Raji (cell line): ENCODE results near the gene DPM2.

ENCODE experiments used
- POLR2A ChIP-seq: IDR thresholded peaks from 2 replicates; pipeline ENCODE4 v1.6.1; 2011; ENCODE audit warnings: low read depth, low read length, control low read depth; ENCODE audit not compliant: insufficient read depth

Gene DPM2

DNA sequence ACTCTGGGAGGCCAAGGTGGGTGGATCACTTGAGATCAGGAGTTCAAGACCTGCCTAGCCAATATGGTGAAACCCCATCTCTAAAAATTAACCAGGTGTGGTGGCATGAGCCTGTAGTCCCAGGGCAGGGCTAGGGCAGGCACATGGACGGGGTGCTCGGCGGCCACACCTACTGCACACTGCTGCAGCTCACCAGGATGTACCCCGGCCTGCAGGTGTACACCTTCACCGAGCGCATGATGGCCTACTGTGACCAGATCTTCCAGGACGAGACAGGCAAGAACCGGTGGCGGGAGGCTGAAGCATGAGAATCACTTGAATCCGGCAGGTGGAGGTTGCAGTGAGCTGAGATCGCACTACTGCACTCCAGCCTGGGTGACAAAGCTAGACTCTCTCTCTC lies 24.0 kb downstream of the DPM2 start:
- TF ChIP-seq POLR2A: no peak

DNA sequence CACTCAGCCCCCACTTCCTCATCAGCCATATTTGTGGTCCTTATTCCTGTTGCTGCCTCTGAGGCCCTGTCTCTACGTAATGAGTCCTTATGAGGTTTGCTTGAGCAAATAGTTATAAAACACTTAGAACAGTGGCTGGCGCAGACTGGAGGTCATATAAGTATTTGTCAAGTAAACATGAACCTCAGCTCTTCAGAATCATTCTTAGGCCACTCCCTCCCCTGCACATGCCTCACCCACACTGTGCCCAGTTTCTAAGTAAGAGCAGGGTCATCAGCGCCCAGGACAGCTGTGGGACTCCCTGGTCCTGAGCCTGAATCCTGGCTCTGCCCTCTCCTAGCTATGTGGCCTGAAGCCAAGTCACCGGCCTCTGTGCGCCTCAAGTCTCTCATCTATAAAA lies 24.8 kb downstream of the DPM2 start:
- no peak for TF ChIP-seq POLR2A

DNA sequence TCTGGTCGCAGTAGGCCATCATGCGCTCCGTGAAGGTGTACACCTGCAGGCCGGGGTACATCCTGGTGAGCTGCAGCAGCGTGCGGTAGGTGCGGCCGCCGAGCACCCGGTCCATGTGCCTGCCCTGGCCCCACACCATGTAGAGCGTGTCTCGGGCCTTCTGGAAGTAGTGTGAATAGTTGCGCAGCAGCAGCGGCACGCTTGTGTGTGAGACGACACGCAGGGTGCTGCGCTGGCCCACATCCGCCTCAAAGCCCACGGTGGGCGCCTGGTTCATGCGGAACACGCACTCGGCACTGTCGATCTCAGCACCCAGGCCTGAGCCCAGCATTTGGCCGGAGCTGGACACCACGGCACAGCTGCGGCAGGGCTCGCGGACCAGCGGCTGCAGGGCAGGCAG lies 25.4 kb downstream of the DPM2 start:
- TF ChIP-seq POLR2A: no peak

DNA sequence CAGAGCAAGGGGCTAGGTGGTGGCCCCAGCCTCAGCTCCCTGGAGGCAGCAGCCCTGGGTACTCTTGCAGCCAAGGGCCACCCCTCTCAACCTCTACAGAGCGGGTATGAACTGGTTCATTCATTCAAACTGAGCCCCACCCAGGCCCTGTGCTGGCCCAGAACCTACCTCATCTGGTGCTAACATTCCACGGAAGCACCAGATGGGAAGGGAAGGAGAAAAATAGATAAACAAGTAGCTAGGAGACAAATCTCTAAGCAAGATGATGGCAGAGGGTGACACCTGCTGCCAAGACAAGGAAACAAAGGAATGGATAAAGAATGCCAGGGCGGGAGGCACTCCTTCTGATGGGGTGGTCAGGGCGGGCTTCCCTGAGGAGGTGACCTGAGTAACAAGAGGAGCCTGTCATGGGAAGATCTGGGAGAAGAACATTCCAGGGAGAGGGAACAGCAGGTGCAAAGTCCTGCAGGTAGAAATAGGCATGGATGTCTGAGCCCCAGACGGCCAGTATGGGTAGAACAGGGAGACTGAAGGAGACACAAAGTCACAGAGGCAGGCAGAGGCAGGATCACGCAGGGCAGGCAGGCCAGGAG lies 26.9 kb downstream of the DPM2 start:
- no peak for TF ChIP-seq POLR2A

DNA sequence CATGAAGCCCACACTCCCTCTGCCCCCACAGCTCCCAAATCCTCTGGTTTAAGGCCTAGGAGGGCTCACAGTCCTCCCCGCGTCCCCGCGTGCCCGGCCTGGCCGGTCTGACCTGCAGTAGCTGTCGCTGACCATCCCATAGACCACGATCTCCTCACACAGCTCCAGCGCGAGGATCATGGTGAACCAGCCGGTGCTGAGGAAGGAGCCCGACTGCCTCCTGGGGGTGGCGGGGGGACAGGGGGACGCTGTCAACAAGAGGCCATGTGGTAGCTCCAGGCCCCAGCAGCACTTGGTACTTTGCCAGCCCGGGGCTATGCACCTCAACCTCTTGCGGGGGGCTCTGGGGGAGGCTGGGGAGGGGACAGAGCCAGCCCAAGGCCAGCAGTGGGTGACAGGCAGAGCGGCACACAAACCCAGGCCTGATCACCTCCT lies 27.8 kb downstream of the DPM2 start:
- no peak for TF ChIP-seq POLR2A

DNA sequence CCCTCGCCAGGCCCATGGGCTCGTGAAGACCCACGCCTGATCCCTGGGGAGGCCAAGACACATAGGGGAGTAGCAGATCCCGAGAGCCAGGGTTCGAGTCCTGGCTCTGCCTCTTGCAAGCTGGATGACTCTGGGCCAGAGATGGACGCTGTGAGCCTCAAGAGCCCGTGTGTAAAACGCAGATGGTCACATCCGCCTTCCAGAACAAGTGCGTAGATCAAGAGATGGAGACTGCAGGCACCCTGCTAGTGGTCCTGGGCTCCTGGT lies 29.1 kb downstream of the DPM2 start:
- TF ChIP-seq POLR2A: no peak

DNA sequence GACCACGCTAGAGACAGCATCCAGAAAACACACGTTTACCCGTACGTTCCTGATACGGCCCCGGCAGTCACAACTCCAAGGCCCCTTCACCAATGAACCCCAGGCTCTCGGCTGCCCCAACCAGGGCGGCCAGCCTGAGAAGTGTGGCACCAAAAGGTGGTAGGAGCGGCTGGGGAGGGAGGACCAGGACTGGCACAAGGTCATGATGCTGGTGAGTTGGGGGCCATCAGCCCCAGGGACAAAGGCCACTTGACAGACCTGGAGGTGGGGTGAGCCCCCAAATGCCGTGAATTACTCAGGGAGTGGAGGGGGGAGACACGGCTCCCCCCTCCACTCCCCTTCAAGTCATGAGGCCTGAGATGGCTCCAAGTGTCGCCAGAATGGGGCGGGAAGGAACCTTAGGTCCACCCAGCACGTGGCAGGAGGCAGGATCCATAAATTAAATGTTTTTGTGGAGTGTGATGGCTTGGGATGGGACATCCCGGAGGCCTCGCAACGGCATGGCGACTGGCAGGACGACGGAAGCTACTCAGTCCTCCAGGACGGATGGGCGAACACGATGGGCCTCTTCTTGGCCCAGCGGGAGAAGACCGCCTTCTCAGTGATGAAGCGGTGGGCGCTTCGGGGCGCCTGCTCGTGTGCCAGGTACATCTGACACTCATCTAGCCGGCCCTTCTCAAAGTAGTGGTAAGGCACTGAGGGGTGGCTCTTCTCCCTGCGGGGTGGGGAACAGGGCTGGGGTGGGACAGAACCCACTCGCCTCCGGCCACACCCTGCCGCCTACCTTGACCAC lies 29.6 kb downstream of the DPM2 start:
- TF ChIP-seq POLR2A: no peak

DNA sequence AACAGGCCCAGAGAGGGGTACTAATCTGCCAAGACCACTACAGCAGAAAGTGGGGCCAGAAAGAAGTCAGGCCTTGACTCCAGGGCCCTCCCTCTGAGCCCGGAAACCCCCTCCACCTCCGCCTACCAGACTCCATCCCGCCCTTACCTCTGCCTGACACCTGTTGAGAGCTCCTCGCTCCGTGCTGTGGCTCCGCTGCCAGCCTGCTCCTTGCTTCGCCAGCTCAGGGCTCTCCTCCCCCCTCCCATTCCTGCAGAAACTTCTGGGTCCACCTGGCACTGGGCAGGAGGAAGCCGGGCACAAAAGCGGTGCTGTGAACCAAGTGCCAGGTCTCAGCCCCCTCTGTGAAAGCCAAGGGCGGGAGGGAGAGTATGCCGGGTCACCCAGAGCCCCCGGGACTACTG lies 31.9 kb downstream of the DPM2 start:
- TF ChIP-seq POLR2A: no peak

DNA sequence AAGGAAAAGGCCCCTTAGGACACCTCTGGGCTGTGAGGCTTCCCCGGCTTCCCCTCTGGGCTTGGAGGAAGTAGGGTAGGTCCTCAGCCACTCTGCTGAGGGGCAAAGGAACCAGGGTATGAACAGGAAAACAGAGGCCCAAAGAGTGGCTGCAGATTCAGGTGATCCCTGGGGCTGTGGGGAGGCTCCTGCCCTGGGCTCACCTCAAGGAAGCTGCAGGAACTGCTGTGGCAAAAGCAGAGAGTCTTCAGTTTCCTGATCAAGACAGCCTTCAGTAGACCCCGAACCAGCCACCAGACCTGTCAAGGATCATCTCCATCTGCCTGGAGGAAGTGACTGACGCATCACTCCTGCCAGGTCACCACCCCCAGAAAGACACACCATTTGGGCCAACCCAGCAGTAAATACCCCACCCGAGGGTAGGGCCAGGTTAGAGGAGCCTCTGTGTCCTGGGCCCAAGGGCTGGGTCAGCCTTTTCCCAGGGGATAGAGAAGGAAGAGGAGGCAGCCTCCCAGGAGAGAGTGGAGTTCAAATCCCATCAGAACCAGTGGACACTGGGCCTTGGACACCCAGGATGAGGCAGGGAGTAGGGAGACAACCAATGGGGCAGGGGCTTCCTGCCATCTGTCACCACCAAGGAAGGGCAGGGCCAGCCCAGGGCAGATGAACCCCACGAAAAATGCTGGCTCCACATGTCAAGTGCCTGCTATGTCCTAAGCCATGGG lies 32.5 kb downstream of the DPM2 start:
- TF ChIP-seq POLR2A: peak; percentile 39; the same call in 1 of the 2 replicates

DNA sequence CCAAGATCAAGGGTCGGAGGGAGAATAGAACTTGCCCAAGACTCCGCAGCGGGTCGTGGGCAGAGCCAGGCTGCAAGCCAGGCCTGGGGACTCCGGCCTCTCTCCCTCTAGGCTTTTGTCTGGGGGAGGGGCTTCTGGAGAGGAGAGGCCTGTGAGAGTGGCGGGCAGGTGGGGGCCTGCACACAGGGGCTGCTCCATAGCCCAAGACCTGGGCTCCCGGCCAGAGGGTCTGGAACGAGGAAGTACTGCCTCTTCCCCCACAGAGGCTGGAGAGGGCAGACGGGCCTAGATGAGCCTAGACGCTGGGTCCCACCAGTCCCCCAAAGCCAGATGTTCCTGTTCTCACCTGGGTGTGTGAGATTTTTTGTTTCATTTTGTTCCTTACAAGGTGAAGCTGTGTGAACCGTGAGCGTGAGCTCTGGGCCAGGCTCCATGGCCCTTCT lies 33.1 kb downstream of the DPM2 start:
- no peak for TF ChIP-seq POLR2A

DNA sequence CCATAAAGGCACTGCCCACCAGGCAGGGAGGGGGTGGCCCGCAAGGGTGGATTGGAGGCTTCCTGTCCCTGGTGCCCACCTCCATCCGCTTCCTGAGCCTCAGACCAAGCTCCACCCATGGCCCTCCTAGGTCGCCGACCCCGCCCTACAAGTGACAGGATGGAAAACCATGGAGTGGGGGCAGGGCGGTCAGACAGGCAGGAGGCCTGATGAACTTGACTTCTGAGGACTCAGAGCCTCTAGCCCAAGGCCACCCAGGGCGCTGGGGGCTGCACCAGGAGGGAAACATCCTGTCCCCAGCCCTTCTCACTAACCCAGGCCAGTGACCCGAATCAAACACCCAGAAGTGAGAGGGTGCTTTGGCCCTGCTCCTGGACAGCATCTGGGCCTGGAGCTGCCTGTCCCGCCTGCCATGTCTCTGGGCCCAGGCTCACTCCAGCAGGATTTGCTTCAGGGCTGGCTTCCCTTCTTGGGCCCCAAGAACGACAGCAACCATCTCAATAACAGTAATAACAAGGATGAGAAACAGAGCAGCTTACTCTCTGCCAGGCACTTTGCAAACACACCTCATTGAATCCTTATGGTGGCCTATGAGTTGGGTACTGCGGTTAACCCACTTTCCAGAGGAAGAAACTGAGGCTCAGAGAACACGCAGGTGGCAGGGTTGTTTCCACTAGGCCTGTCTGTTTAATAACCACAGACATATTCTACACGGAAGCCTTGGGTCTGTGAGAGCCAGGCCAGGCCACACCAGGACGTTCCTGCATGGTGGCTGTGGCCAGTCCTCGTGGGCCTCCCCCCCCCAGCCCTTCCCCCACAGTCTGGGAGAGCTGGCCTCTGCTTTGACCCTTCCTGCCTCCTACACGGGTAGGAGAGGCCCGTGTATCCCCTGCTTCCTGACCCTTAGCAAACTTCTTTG lies 33.8 kb downstream of the DPM2 start:
- peak; percentile 43 for TF ChIP-seq POLR2A

DNA sequence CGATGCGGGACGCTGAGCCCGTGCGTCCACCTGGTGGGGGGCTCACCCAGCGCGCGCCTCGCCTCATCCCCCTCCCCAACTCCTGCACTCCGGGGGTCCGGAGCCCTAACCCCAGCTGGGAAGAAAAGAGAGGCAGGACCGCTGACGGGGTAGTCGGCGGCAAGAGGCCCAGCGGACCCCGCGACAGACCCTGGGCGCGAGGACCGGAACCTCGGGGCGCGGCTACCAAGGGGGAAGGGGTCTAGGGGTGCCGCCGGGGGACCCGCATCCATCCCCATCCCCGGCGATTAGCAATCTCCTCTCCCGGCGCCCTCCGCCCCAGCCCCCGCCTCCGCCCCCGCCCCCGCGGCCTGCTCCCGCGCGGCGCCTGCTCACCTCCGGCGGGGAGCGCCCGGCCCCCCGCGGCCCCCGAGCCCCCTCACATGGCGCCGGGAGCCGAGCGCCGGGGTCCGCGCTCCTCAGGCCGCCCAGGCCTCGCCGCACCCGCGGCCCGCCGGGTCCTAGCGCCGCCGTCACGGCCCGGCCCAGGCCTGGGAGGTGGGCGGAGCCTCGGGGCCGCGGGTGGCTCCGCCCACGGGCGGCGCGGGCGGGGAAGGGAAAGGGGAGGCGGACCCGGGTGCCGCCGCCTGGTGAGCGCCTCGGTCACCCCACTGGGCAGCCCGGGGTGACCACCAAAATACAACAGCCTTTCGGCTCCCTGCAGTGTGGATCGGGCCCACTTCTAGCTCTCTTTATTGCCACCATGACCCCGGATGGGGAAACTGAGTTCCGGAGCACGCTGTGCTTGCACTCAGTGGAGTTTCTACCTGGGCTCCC lies 38.3 kb downstream of the DPM2 start, which contains the start of gene ST6GALNAC6:
Gene ST6GALNAC6 (minus strand): TSS at position 476 of the 816 bp plus-strand sequence. CDS start 1,622 bp downstream, outside the sequence.
- TF ChIP-seq POLR2A: peak; percentile 62

DNA sequence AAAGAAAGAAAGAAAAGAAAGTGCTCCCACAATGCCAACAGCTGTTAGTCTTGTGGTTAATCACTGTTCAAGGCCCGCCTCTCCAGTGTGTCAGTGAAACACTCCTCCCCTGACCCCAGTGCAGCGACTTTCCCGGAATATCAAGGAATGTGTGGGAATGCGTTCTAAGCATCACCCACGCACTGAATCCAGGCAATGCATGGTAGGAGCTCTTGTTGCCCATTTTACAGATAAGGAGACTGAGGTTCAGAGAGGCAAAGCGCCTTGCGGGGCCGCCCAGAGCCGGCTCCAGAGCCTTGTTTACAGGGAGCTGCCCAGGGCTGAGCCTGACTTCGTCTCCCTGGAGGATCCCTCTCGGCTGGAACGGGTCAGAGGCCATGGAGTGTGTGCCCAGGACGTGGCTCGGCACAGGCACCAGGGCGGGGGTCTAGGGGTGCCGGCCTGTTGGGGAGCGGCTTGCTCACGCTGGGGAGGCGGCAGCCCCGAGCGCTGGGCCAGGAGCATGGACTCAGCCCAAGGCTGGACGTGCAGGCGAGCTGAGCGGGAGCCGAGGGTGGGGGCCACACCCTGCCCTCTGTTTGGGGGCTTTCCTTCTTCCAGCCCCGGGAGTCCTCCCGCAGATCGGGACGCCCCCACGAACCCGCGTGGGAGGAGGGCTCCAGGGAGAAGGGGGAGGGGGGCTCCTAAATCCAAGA lies 39.1 kb downstream of the DPM2 start:
- TF ChIP-seq POLR2A: no peak
